HG03039 (cell line): ENCODE results near the gene SRD5A3.
"Not testable (repeated sequence)": the region's sequence is repeated elsewhere in the genome, so short reads cannot be mapped to it uniquely, and the experiment has no call there.

Experiments used
- ATAC-seq: cut with Tn5 transposase; IDR thresholded peaks from one replicate; pipeline ENCODE4 v1.9.1; 2021; ENCODE audit warnings: mild to moderate bottlenecking, moderate library complexity; ENCODE audit not compliant: unreplicated experiment

The SRD5A3 gene

GRCh38 chr4:55345054-55345453 is 988 bp upstream of the SRD5A3 start:
- ATAC-seq, result no peak

DNA sequence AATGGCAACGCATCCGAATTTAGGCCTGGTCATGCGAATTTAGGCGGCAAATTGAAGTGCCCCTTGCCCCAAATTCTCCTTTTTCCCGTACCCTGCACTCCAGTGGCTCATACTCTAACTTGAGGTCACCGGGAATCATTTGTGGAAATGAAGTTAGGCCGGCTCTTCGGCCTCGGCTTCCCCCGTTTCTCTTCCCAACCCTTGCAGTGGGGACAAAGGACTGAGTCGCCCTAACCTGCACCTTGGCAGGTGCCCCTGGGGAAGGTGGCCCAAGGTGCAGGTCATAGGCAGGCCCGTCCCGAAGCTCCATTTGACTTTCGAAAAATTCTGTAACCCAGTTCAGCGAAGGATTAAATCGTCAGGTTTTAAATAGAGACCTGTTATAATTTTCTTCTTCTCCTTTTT is 811 bp downstream of the SRD5A3 start:
- ATAC-seq, result no peak

- ATAC-seq, result no peak
Observed at GRCh38 chr4:55347610-55348228, 1.7 kb downstream of the SRD5A3 start.

GRCh38 chr4:55348466-55348865 is 2.4 kb downstream of the SRD5A3 start:
- no peak for ATAC-seq

GRCh38 chr4:55350870-55351269 is 4.8 kb downstream of the SRD5A3 start:
- not testable (repeated sequence) for ATAC-seq

DNA sequence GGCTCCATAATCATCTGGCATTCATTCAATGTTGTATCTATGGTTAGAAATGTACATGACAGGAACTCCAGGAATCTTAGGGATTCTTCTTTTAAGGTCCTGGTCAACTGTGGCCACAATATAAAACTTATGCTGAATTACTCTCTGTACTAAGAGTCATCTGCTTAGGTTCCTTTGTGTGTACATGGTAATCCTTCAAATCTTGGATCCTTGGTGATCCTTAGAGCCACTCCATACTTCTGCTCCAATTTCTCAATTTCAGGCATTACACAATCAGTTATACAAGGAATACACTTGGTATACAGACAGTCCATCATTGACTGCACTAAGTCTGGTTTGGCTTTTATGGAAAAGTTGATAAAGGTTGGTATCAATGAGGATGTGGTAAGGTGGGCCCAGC is 5.8 kb downstream of the SRD5A3 start:
- ATAC-seq, result no peak

- ATAC-seq, result no peak
Observed at GRCh38 chr4:55352726-55353125, 6.7 kb downstream of the SRD5A3 start.

DNA sequence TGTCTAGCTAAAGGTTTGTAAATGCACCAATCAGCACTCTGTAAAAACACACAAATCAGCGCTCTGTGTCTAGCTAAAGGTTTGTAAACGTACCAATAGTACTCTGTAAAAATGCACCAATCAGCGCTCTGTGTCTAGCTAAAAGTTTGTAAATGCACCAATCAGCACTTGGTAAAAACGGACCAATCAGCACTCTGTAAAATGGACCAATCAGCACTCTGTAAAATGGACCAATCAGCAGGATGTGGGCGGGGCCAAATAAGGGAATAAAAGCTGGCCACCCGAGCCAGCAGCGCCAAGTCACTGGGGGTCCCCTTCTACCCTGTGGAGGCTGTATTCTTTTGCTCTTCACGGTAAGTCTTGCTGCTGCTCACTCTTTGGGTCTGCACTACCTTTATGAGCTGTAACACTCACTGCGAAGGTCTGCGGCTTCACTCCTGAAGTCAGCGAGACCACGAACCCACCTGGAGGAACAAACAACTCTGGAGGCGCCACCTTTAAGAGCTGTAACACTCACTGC is 7.2 kb downstream of the SRD5A3 start:
- not testable (repeated sequence) for ATAC-seq

- no peak for ATAC-seq
Observed at GRCh38 chr4:55354648-55355047, 8.6 kb downstream of the SRD5A3 start.

DNA sequence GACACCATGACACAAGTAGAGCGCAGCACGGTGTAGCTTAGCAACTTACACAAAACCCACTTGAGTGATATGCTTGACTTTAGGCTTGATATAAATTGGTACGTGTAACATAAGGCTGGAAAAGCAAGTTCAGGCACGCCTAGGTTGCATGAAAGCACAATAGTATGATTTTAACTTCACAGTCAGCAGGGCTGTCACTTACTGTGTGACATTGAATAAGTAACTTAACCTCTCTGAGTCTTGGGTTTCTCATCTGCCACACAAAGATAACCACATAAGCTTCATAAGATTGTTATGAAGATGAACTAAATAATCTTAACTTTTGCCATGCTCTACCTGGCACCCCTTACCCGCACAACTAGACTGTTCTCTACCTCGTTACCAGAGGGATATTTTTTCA is 9.5 kb downstream of the SRD5A3 start:
- no peak for ATAC-seq

DNA sequence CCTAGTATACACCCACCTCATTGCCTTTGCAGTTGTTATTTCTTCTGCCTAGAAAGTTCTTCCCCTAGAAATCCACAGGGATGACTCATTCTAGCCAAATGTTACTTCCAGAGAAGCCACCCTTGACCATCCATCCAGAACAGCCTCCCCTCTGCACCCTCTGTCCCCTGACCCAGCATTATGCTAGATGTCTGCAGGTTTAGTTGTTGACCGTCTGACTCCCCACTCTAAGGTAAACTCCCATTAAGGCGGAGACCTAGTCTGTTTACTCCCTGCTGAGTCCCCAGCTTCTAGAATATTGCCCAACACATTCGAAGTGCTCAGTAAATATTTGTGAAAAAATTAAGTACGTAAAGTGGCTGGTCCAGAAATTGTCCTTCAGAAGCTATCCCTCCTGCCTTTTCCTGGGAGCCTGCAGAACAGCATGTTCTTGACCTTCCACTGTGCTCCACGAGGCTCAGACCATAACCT is 11.0 kb downstream of the SRD5A3 start:
- ATAC-seq, result no peak

DNA sequence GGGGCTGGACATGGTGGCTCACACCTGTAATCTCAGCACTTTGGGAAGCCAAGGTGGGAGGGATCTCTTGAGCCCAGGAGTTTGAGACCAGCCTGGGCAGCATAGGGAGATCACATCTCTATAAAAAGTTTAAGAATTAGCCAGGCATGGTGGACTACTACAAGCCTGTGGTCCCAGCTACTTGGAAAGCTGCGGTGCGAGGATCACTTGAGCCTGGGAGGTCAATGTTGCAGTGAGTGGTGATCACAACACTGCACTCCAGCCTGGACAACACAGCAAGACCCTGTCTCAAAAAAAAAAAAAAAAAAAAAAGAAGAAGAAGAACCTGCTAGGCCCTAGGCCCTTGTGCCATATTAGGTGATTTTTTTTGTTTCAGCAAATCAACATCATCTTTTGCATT is 12.2 kb downstream of the SRD5A3 start:
- ATAC-seq, result no peak

- ATAC-seq, result no peak
Observed at GRCh38 chr4:55358668-55359067, 12.6 kb downstream of the SRD5A3 start.

GRCh38 chr4:55359397-55359916 is 13.4 kb downstream of the SRD5A3 start:
- no peak for ATAC-seq

GRCh38 chr4:55362938-55363337 is 16.9 kb downstream of the SRD5A3 start:
- not testable (repeated sequence) for ATAC-seq

DNA sequence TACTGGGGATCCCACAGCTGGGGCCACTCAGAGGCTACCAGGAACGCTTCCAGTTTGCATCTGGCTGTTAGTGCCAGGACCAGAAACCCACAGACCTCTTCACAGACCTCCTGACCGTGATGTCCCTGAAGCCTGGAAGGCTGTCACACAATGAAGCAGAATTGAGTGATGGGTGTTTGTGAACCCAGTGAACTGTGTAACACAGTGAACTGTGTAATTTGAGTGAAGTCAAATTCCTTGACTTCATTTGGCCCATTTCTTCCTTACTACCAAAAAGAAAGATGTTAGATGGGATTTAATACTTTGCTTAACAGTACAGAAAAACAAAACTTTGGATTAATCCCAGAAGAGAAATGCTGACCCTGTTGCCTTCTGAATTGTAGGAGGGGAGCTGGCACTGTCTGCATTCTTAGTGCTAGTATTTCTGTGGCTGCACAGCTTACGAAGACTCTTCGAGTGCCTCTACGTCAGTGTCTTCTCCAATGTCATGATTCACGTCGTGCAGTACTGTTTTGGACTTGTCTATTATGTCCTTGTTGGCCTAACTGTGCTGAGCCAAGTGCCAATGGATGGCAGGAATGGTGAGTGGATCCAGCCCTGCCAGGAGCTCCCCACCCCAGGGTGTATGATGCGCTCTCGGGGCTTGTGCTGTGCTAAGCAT is 17.8 kb downstream of the SRD5A3 start:
- ATAC-seq, result no peak

DNA sequence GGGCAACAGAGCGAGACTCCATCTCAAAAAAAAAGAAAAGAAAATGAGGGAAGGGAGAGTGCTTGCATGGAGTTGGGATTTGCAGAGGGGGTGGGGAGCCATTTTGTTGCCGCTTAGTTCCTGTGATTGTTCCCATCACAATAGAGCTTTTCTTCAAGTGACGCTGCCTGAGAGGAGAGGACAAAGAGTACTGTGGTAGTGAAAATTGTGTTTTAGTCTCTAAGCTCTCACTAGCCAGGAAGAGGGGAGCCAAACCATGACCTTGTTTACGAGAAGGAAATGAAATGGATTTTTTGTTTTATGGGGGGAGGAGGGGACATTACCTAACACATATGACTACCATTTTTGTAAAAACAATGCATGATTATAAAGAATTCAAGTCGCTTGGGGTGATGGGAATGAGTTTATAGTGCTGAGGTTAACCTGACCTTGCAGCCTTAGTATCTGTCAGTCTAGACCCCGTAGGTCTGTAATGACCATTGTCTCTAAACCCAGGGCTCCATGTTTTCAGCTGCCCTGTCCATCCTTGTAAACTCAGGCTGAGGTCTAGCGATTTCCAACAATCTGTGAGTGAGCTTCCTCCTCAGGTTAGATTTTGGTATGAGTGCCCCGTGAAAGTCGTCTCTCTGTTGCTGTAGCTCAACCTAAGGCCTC is 18.8 kb downstream of the SRD5A3 start:
- no peak for ATAC-seq

DNA sequence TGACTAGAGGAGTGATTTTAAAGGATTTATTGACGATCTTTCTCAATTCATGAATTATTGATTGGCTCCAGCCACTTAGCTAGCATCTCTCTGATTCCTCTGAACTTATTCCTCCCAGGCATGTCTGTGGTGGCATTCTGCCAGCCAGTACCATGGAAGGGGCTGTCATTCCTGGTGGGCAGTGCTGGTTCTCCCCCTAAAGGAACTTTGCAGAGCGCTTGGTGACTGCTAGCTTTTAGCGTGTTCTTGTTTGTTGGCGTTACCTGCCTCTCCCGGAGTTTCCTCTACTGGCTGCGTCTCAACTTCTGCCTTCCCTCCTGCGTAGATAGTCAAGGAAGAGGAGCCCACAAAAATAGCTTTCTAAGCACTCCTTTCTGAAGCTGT is 19.3 kb downstream of the SRD5A3 start:
- no peak for ATAC-seq

GRCh38 chr4:55366621-55367020 is 20.6 kb downstream of the SRD5A3 start:
- no peak for ATAC-seq

GRCh38 chr4:55367084-55367722 is 21.2 kb downstream of the SRD5A3 start:
- ATAC-seq, result no peak

DNA sequence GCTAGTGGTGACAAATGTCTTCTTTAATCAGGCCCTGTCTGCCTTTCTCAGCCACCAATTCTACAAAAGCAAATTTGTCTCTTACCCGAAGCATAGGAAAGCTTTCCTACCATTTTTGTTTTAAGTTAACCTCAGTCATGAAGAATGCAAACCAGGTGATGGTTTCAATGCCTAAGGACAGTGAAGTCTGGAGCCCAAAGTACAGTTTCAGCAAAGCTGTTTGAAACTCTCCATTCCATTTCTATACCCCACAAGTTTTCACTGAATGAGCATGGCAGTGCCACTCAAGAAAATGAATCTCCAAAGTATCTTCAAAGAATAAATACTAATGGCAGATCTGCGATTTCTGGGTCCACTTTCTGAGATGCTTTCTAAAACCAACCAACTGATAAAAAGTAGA is 23.9 kb downstream of the SRD5A3 start:
- ATAC-seq, result no peak
